Renal pelvis (tissue), 4 donors: Measurements from ENCODE around the gene MAP1LC3B. TPM values are rescaled to one million over a fixed set of nuclear protein-coding genes. Genes with fewer than 3 reads are reported as not detected.

Source experiments
- DNase-seq: peaks from one replicate; pipeline ENCODE4 v3.0.0-alpha.2; 2013
- polyA plus RNA-seq, 3 donors: library from polyadenylated mRNA; unstranded; fragments of 120-200 nt; gene quantifications; one replicate each; pipeline ENCODE4 v1.2.1, GENCODE V29; 2013; ENCODE audit not compliant: insufficient read length in 3 of 3

Gene MAP1LC3B
- polyA plus RNA-seq, 3 donors: 59.2 to 61.7 (median 60.5) TPM

- DNase-seq: no peak
These were observed 56.7 kb downstream of the MAP1LC3B start for GRCh38 chr16:87448866-87449265.

GRCh38 chr16:87451563-87452210 is 59.6 kb downstream of the MAP1LC3B start:
- DNase-seq: no peak

- DNase-seq: no peak
These were observed 61.2 kb downstream of the MAP1LC3B start for GRCh38 chr16:87453326-87453725.

Other genes starting within 250 kb of the MAP1LC3B start
- gene C16orf95, start 74.9 kb upstream of the MAP1LC3B start, polyA plus RNA-seq: 1 to 10 TPM; 5.3 to 5.4 (median 5.4) TPM
- gene FBXO31, start 8.6 kb upstream of the MAP1LC3B start, polyA plus RNA-seq: 10 to 100 TPM; 24.0 to 25.9 (median 24.8) TPM
- 10 to 100 TPM; 30.9 to 40.3 (median 34.4) TPM for gene ZCCHC14, start 100.7 kb downstream of the MAP1LC3B start, polyA plus RNA-seq
- 1 to 10 TPM; 1.0 to 1.2 (median 1.1) TPM for gene JPH3, start 210.2 kb downstream of the MAP1LC3B start, polyA plus RNA-seq